ENCODE results near the gene EEF1AKMT3.

Gene EEF1AKMT3

DNA sequence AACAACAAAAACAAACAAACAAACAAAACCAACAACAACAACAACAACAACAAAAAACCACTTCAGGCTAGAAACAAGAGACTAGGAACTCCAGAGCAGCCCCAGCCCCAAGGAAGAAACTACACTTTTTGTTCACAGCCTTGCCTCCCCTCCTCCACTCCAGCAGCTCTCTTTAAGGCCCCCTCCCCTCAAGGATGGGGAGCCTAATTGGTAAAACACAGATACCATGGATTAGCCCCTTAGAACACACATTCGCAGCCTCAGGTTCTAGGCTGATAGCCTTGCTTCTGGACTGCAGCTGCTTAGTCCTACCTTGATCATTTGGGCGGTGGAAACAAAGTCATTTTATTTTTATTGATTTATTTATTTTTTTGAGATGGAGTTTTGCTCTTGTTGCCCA, 58.0 kb downstream of the EEF1AKMT3 start:
- no peak overlapping the region for H3K4me3 ChIP-seq (ENCODE audit: low read depth, low read length)

More for the DNA sequence above, 58.0 kb downstream of the EEF1AKMT3 start:
- TF ChIP-seq CTCF (IDR thresholded peaks at IDR 0.05; ENCODE audit: low read depth, low read length): no peak

Data from WI38 (cell line).